SK-N-SH (cell line): ENCODE data around the gene FAM83D. TPM values are rescaled to one million over a fixed set of nuclear protein-coding genes. Genes with fewer than 3 reads are reported as not detected.

ENCODE experiments used
- CTCF ChIA-PET: fragments of 300-600, 350-600 bp; formaldehyde crosslinking; extraction: SDS; loops from one replicate; lab custom pipeline; 2021; lab: Yijun Ruan, JAX
- POLR2A ChIA-PET: fragments of 350-600 bp; sonication (Branson Sonifier 250); formaldehyde crosslinking; extraction: SDS; loops from one replicate; lab custom pipeline; 2020; ENCODE audit warnings: antibody characterized with exemption, inconsistent platforms; lab: Yijun Ruan, JAX
- DNase-seq: peaks from one replicate; pipeline ENCODE4 v3.0.0; 2012
- H2AFZ ChIP-seq: fragments of 200-600 bp; sonication (generic); 2 replicates; pipeline ENCODE4 v1.8.1; 2016; ENCODE audit warnings: antibody characterized with exemption, mild to moderate bottlenecking, low read depth
- H3F3A ChIP-seq: fragments of 200-600 bp; sonication (generic); replicated peaks from 2 replicates; pipeline ENCODE3; 2016; ENCODE audit warnings: antibody characterized with exemption, mild to moderate bottlenecking; ENCODE audit not compliant: insufficient read depth
- H3K27ac ChIP-seq, 2 experiments: fragments of 200-500 bp in 1 of 2; fragments of 200-600 bp in 1 of 2; sonication (Bioruptor generic) in 1 of 2; sonication (generic), shearing (Covaris generic) in 1 of 2; 2 replicates each; pipeline versions ENCODE4 v1.5.1 to v1.6.1; 2014 to 2016; ENCODE audit warnings: low read depth in 2 of 2, inconsistent platforms in 1 of 2, low read length in 1 of 2, mild to moderate bottlenecking in 1 of 2, mixed read lengths in 1 of 2
- H3K27me3 ChIP-seq: fragments of 200-600 bp; sonication (generic), shearing (Covaris generic); 2 replicates; pipeline ENCODE4 v1.6.1; 2016; ENCODE audit warnings: mixed run types; ENCODE audit not compliant: insufficient read depth
- H3K36me3 ChIP-seq, 2 experiments: fragments of 200-500 bp in 1 of 2; fragments of 200-600 bp in 1 of 2; sonication (Bioruptor generic) in 1 of 2; sonication (generic) in 1 of 2; replicated peaks in 1 of 2; 2 replicates each; pipeline versions ENCODE3 to v1.5.1; 2014 to 2016; ENCODE audit warnings: low read length in 1 of 2, mild to moderate bottlenecking in 1 of 2; ENCODE audit not compliant: insufficient read depth in 2 of 2, control insufficient read depth in 1 of 2
- H3K4me1 ChIP-seq, 2 experiments: fragments of 200-500 bp in 1 of 2; fragments of 200-600 bp in 1 of 2; sonication (Bioruptor generic) in 1 of 2; sonication (generic), shearing (Covaris generic) in 1 of 2; 2 replicates each; pipeline versions ENCODE4 v1.5.1 to v1.6.1; 2014 to 2016; ENCODE audit warnings: low read depth in 1 of 2, low read length in 1 of 2, mixed run types in 1 of 2; ENCODE audit not compliant: insufficient read depth in 2 of 2, control insufficient read depth in 1 of 2
- H3K4me2 ChIP-seq: fragments of 200-600 bp; sonication (generic), shearing (Covaris generic); 2 replicates; pipeline ENCODE4 v1.6.1; 2017; ENCODE audit warnings: mixed run types
- H3K4me3 ChIP-seq, 2 experiments: fragments of 200-500 bp in 1 of 2; fragments of 200-600 bp in 1 of 2; sonication (Bioruptor generic) in 1 of 2; sonication (generic), shearing (Covaris generic) in 1 of 2; 2 replicates each; pipeline versions ENCODE4 v1.5.1 to v1.8.1; 2014 to 2016; ENCODE audit warnings: low read depth in 2 of 2, inconsistent platforms in 1 of 2, low read length in 1 of 2, mild to moderate bottlenecking in 1 of 2, mixed read lengths in 1 of 2, moderate library complexity in 1 of 2
- H3K79me2 ChIP-seq: fragments of 200-600 bp; sonication (generic); 2 replicates; pipeline ENCODE4 v1.8.1; 2017; ENCODE audit warnings: mild to moderate bottlenecking; ENCODE audit not compliant: insufficient read depth
- H3K9ac ChIP-seq: fragments of 200-600 bp; sonication (generic); 2 replicates; pipeline ENCODE4 v1.6.1; 2017; ENCODE audit warnings: mixed run types
- H3K9me2 ChIP-seq: fragments of 200-600 bp; sonication (generic); 2 replicates; pipeline ENCODE4 v1.6.1; 2017; ENCODE audit warnings: mixed run types
- H3K9me3 ChIP-seq: fragments of 200-600 bp; sonication (generic); 2 replicates; pipeline ENCODE4 v1.6.1; 2017; ENCODE audit warnings: mixed run types, mild to moderate bottlenecking, moderate library complexity
- H4K20me1 ChIP-seq: fragments of 200-600 bp; sonication (generic); 2 replicates; pipeline ENCODE4 v1.6.1; 2017; ENCODE audit warnings: mild to moderate bottlenecking, mixed run types; ENCODE audit not compliant: insufficient read depth
- CHD2 ChIP-seq: fragments of 150-350 bp; IDR thresholded peaks from 2 replicates; pipeline ENCODE4 v1.6.1; 2018; ENCODE audit warnings: low read length; ENCODE audit not compliant: partially characterized antibody
- ELF1 ChIP-seq: IDR thresholded peaks from 2 replicates; pipeline ENCODE4 v1.4.0; 2012
- FOXM1 ChIP-seq: IDR thresholded peaks from 2 replicates; pipeline ENCODE4 v1.4.0; 2012; ENCODE audit warnings: low read depth, mild to moderate bottlenecking
- GABPA ChIP-seq: IDR thresholded peaks from 2 replicates; pipeline ENCODE4 v1.4.0; 2012; ENCODE audit warnings: low read depth, mild to moderate bottlenecking
- GATA2 ChIP-seq: sonication (generic); formaldehyde crosslinking; IDR thresholded peaks from 2 replicates; pipeline ENCODE4 v1.5.0; 2020; ENCODE audit warnings: mild to moderate bottlenecking, missing genetic modification reagents
- MEF2A ChIP-seq: IDR thresholded peaks from 2 replicates; pipeline ENCODE4 v1.4.0; 2012; ENCODE audit warnings: low read depth, borderline replicate concordance
- MXI1 ChIP-seq: IDR thresholded peaks from 2 replicates; pipeline ENCODE4 v1.6.1; 2012; ENCODE audit warnings: mild to moderate bottlenecking, low read depth, low read length, improper control_type of control experiment
- NFIC ChIP-seq: IDR thresholded peaks from 2 replicates; pipeline ENCODE4 v1.4.0; 2012; ENCODE audit warnings: borderline replicate concordance
- NRF1 ChIP-seq: IDR thresholded peaks from 2 replicates; pipeline ENCODE4 v1.6.1; 2012; ENCODE audit warnings: low read depth, mild to moderate bottlenecking, low read length
- RCOR1 ChIP-seq: fragments of 150-350 bp; IDR thresholded peaks from 2 replicates; pipeline ENCODE4 v1.6.1; 2017; ENCODE audit warnings: antibody characterized with exemption, low read length
- RXRA ChIP-seq: IDR thresholded peaks from 2 replicates; pipeline ENCODE4 v1.4.0; 2012; ENCODE audit warnings: low read depth, mild to moderate bottlenecking, borderline replicate concordance
- TAF1 ChIP-seq: IDR thresholded peaks from 2 replicates; pipeline ENCODE4 v1.6.1; 2012; ENCODE audit warnings: low read depth, mild to moderate bottlenecking, low read length, moderate library complexity, borderline replicate concordance
- TCF12 ChIP-seq: IDR thresholded peaks from 2 replicates; pipeline ENCODE4 v1.4.0; 2012
- WGBS: methylation state at CpG from one replicate; pipeline ENCODE4 v1.1.6; 2017; ENCODE audit warnings: low lambda C conversion rate; 5-methylcytosine and 5-hydroxymethylcytosine counted together
- polyA plus RNA-seq, 3 experiments: library from polyadenylated mRNA; depleted of rRNA; stranded (reverse); fragments of >200 nt; gene quantifications; 2 replicates each; pipeline ENCODE4 v1.2.3, GENCODE V29; 2012
- TF ChIP-seq, protein P1 (sequence below): IDR thresholded peaks from 2 replicates; pipeline ENCODE4 v1.4.0; 2012; ENCODE audit warnings: low read depth
- TF ChIP-seq, protein P2 (sequence below): fragments of 150-350 bp; IDR thresholded peaks from 2 replicates; pipeline ENCODE4 v1.6.1; 2016; ENCODE audit warnings: mild to moderate bottlenecking, low read depth, low read length
- TF ChIP-seq, protein P3 (sequence below): IDR thresholded peaks from 2 replicates; pipeline ENCODE4; 2012
- TF ChIP-seq, protein P4 (sequence below): IDR thresholded peaks from 2 replicates; pipeline ENCODE4 v1.6.1; 2012; ENCODE audit warnings: mild to moderate bottlenecking, low read depth, low read length, moderate library complexity
- TF ChIP-seq, protein P5 (sequence below): IDR thresholded peaks from 2 replicates; pipeline ENCODE4 v1.4.0; 2012; ENCODE audit warnings: low read depth, borderline replicate concordance
- TF ChIP-seq, protein P6 (sequence below): IDR thresholded peaks from 2 replicates; pipeline ENCODE4 v1.4.0; 2012; ENCODE audit warnings: low read depth, borderline replicate concordance

The FAM83D gene
- polyA plus RNA-seq, 1 of the 3 experiments (the other 2 are of a cell fraction): 21.5 TPM

DNA sequence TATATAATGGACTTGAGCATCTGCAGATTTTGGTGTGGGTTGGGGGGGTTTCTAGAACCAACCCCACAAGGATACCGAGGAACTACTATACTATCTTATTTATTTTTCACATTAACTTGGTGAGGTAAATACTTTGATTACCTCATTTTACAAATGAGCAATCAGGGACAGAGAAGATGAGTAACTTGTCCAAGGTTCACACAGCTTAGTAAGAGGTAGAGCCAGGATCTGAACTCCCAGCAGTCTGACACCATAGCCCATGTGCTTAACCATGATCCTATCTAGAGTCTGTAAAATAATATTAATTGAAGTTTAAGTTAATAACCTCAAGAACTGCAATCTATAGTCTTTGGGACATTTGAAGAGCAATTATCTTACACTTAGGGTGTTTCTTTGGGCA lies 64.5 kb downstream of the FAM83D start (continued):
- TF ChIP-seq, protein P1, sequence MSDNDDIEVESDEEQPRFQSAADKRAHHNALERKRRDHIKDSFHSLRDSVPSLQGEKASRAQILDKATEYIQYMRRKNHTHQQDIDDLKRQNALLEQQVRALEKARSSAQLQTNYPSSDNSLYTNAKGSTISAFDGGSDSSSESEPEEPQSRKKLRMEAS: no peak
- TF ChIP-seq GATA2 (CRISPR knock-in tag) (no peak), MEF2A (no peak), RXRA (no peak)
- TF ChIP-seq, protein P2, sequence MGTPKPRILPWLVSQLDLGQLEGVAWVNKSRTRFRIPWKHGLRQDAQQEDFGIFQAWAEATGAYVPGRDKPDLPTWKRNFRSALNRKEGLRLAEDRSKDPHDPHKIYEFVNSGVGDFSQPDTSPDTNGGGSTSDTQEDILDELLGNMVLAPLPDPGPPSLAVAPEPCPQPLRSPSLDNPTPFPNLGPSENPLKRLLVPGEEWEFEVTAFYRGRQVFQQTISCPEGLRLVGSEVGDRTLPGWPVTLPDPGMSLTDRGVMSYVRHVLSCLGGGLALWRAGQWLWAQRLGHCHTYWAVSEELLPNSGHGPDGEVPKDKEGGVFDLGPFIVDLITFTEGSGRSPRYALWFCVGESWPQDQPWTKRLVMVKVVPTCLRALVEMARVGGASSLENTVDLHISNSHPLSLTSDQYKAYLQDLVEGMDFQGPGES: no peak

DNA sequence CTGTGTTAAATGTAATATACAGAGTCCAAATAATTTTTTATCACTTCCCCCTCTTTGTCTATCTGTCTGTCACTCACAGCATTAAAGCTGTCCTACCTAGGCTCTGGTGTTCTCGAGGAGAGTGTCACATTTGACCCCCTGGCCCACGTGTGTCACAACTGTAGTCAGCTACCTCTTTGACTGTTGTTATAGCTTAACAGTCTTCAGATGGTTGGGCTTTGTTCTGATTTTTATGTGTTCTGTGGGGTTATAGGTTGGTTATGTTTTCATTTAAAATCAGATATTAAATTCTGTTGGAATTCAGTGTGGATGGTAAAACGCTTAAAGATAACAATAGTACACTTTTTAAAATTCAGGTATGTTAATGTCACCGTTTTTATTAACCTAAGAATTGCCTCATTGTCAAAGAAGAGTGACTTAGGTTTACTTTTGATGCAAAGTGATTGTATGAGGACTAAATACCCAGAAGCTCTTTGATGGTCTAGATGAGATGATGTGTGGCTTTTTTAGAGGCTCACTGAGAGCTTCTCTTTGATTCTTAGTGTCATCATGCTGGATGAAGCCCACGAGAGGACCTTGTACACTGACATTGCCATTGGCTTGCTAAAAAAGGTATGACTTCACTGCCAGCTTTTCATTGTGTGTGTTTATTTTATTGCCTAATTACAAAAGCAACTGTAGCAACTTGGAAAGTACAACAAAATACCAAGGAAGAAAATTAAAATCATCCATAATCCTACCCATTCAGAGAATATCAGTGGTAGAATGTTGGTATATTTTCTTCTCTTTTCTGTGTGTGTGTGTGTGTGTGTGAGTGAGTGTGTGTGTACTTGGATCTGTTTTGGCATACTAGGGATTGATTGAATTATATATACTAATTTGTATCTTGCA lies 65.8 kb downstream of the FAM83D start:
- no peaks in the 10 kb centered on the region for H3F3A ChIP-seq
- H2AFZ ChIP-seq: no peak overlapping the region
- H3K27ac ChIP-seq: no peak overlapping the region
- ChIA-PET POLR2A (interaction anchor here (1.1 kb wide), 1 partner anchor 30 kb away, joined by 3 read pairs; the partner anchor contains the start of gene DHX35), CTCF (interaction anchor here (1.2 kb wide), 1 partner anchor 89 kb away, joined by 3 read pairs; no protein-coding TSS in a partner anchor)
- H3K4me3 ChIP-seq: no peak overlapping the region
- no peaks in the 10 kb centered on the region for H3K9me3 ChIP-seq
- H3K4me1 ChIP-seq: no peaks in the 10 kb centered on the region
- no peak for DNase-seq
- H3K9ac ChIP-seq: no peak overlapping the region
- H3K9me2 ChIP-seq: no peaks in the 10 kb centered on the region
- H3K36me3 ChIP-seq: peaks cover 44 to 71% of the 10 kb centered on the region in 2 experiments
- no peaks in the 10 kb centered on the region for H3K79me2 ChIP-seq
- TF ChIP-seq ELF1 (no peak), RXRA (no peak), NFIC (no peak), RCOR1 (no peak), FOXM1 (no peak), TAF1 (no peak), MXI1 (no peak), GABPA (no peak), NRF1 (no peak), CHD2 (no peak), TCF12 (no peak)
- TF ChIP-seq, protein P3, sequence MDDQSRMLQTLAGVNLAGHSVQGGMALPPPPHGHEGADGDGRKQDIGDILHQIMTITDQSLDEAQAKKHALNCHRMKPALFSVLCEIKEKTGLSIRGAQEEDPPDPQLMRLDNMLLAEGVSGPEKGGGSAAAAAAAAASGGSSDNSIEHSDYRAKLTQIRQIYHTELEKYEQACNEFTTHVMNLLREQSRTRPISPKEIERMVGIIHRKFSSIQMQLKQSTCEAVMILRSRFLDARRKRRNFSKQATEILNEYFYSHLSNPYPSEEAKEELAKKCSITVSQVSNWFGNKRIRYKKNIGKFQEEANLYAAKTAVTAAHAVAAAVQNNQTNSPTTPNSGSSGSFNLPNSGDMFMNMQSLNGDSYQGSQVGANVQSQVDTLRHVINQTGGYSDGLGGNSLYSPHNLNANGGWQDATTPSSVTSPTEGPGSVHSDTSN: no peak
- TF ChIP-seq, protein P4, sequence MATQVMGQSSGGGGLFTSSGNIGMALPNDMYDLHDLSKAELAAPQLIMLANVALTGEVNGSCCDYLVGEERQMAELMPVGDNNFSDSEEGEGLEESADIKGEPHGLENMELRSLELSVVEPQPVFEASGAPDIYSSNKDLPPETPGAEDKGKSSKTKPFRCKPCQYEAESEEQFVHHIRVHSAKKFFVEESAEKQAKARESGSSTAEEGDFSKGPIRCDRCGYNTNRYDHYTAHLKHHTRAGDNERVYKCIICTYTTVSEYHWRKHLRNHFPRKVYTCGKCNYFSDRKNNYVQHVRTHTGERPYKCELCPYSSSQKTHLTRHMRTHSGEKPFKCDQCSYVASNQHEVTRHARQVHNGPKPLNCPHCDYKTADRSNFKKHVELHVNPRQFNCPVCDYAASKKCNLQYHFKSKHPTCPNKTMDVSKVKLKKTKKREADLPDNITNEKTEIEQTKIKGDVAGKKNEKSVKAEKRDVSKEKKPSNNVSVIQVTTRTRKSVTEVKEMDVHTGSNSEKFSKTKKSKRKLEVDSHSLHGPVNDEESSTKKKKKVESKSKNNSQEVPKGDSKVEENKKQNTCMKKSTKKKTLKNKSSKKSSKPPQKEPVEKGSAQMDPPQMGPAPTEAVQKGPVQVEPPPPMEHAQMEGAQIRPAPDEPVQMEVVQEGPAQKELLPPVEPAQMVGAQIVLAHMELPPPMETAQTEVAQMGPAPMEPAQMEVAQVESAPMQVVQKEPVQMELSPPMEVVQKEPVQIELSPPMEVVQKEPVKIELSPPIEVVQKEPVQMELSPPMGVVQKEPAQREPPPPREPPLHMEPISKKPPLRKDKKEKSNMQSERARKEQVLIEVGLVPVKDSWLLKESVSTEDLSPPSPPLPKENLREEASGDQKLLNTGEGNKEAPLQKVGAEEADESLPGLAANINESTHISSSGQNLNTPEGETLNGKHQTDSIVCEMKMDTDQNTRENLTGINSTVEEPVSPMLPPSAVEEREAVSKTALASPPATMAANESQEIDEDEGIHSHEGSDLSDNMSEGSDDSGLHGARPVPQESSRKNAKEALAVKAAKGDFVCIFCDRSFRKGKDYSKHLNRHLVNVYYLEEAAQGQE: no peak
- TF ChIP-seq, protein P5, sequence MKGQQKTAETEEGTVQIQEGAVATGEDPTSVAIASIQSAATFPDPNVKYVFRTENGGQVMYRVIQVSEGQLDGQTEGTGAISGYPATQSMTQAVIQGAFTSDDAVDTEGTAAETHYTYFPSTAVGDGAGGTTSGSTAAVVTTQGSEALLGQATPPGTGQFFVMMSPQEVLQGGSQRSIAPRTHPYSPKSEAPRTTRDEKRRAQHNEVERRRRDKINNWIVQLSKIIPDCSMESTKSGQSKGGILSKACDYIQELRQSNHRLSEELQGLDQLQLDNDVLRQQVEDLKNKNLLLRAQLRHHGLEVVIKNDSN: no peak
- TF ChIP-seq, protein P6, sequence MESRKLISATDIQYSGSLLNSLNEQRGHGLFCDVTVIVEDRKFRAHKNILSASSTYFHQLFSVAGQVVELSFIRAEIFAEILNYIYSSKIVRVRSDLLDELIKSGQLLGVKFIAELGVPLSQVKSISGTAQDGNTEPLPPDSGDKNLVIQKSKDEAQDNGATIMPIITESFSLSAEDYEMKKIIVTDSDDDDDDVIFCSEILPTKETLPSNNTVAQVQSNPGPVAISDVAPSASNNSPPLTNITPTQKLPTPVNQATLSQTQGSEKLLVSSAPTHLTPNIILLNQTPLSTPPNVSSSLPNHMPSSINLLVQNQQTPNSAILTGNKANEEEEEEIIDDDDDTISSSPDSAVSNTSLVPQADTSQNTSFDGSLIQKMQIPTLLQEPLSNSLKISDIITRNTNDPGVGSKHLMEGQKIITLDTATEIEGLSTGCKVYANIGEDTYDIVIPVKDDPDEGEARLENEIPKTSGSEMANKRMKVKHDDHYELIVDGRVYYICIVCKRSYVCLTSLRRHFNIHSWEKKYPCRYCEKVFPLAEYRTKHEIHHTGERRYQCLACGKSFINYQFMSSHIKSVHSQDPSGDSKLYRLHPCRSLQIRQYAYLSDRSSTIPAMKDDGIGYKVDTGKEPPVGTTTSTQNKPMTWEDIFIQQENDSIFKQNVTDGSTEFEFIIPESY: no peak
- H4K20me1 ChIP-seq: no peaks in the 10 kb centered on the region
- H3K4me2 ChIP-seq: no peak overlapping the region
- WGBS: 91% methylated on average over 5 of the region's 5 CpGs
- H3K27me3 ChIP-seq: no peaks in the 10 kb centered on the region
